Right lobe of liver (tissue), 4 donors: Measurements from ENCODE around the gene CNPY1.

Source experiments
- POLR2A ChIP-seq: fragments of 450-650 bp; IDR thresholded peaks from one replicate; pipeline ENCODE4 v1.6.1; 2017; ENCODE audit warnings: antibody characterized with exemption, mild to moderate bottlenecking
- TF ChIP-seq, protein P1 (sequence below), 4 donors: fragments of 200-600 bp in 3 of 4; fragments of 450-650 bp in 1 of 4; IDR thresholded peaks; one replicate each; pipeline versions ENCODE4 v1.5.1 to v1.8.0; 2016 to 2022; ENCODE audit warnings: antibody characterized with exemption in 4 of 4, mild to moderate bottlenecking in 2 of 4
- donor health status: DM: no; HTN: no; CAD: no.
- donor health status: DM: no; HTN: no; CAD: no.
- donor health status: DM: no; HTN: yes; CAD: no.

DNA sequence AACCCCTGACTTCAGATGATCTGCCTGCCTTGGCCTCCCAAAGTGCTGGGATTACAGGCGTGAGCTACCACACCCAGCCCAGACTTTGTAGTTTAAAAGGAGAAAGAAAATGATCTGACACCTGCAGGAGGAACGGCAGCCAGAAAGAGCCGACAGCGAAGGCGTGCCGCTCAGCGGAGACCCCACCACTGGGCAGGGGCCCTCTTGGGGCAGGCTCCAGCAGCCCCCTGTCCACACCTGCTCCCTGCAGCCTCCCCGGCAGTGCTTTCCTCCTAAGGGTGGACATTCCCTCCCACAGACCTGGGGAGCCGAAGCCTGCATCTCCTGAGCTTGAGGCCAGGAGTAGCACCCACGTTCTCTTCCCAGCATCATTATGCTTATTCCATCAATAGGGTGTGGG is 19.2 kb upstream of the CNPY1 start:
- TF ChIP-seq POLR2A = no peak
- TF ChIP-seq, protein P1, sequence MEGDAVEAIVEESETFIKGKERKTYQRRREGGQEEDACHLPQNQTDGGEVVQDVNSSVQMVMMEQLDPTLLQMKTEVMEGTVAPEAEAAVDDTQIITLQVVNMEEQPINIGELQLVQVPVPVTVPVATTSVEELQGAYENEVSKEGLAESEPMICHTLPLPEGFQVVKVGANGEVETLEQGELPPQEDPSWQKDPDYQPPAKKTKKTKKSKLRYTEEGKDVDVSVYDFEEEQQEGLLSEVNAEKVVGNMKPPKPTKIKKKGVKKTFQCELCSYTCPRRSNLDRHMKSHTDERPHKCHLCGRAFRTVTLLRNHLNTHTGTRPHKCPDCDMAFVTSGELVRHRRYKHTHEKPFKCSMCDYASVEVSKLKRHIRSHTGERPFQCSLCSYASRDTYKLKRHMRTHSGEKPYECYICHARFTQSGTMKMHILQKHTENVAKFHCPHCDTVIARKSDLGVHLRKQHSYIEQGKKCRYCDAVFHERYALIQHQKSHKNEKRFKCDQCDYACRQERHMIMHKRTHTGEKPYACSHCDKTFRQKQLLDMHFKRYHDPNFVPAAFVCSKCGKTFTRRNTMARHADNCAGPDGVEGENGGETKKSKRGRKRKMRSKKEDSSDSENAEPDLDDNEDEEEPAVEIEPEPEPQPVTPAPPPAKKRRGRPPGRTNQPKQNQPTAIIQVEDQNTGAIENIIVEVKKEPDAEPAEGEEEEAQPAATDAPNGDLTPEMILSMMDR (IDR thresholded peaks at IDR 0.05) = no peak
